ENCODE measurements around the gene ACSBG1.

ACSBG1 gene

DNA sequence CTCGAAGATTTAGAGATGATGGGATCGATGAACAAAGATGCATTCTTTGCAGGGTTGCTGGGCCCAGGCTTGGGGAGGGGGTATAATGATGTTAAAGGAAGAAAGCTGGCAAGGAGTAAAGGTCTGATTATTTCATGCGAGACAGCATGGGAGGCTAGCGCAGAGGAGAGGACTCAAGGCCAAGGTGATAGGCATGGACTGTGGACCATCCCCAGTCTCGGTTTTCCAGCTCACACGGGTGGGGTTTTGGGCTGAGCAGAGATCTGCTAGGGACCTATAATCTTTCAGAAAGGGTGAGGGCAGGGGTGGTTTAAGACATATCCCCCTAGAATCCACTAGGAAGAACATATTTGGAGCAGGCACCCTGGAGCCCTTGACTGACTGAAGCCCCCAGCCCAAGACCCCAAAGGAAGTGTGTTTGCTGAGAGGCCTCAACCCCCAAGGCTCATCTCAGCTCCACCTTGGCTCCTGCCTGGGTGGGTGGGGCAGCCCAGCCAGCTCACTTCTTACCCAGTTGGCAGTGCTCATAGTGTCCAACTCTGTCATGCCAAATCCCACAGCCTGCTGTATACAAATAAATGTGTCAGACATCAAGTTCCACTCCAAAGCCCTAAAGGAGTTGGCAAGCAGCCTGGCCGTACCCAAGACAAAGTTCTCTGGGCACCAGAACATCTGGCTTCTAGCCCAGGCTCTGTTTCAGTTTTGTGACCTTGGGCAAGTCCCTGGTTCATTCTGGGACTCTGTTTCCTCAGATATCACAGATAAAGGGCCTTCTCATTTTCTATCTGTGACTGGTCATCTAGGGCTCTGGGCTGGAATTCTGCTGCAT lies 17.9 kb downstream of the ACSBG1 start:
- DNase-seq, result no peak

DNA sequence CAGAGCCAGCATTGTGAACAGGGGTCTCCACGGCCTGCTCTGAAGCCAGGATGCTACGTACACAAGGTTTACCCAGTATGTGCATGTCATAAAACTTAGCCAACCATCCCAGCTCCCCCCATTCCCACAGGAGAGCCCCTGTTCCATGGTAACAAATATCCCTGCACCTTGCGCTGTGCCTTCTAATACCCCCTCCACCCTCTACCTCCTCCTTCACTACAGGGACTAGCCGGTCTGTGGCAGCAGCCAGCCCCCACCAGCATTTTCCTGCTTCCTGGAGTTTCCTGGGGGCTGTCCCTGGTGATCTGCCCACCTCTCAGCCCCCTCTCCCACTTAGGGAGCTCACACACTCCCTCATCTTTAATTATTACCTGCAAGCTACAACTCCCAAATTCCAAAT lies 20.4 kb downstream of the ACSBG1 start:
- DNase-seq, result no peak

DNA sequence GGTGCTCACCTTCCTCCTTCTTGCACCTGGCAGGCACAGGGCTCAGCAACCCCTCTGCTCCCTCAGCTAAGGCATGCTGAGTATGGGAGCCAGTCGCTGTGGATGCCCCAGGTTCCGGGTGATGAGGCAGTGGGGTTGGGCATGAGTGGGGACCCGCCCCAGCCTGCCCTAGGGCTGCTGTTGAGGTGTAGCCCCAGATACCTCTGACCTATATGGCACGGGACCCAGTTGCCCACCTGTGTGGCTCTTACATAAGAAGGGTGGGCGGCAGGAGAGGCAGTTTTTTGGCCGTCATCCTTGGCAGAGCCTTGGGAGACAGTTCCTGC lies 21.0 kb downstream of the ACSBG1 start:
- DNase-seq, result no peak

DNA sequence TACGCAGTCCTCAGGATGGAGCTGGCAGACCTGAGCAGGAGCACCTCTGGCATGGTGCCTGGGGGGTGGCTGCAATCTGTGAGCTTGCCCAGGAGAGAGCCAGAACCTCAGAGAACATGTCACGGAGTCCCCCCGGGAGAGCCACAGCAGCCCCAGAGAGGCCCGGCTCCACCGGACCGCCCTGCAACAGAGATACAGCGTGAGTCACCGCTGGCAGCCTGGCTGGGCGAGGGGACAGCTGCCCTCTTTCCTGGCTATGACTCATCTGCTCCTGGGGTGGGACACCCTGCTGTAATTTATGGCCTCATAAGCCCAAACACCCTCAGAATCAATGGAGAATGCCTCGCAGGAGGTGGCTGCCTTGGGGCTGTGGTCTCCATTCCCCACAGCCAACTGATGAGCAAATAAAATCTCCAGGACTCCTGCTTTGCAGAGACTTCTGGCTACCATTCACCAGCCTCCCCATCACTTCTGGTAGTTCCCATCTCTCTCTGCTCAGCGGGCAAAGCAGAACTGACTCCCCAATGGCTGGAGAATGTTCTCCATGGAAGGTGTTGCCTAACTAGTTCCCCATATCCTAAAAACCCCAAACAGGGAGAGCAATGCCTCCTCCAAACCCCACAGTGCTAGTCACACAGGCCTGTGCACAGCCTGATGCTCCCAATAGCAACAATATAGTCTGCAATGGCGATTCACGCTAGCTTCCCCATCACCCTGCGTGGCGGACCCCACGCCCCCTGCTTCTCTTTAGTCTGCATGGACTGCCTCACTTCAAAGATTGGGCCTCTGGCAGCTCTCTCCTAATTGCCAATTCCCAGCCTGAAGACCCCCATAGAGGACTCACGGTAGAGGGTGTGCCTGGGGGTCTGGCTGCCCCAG lies 21.6 kb downstream of the ACSBG1 start:
- DNase-seq, result no peak

DNA sequence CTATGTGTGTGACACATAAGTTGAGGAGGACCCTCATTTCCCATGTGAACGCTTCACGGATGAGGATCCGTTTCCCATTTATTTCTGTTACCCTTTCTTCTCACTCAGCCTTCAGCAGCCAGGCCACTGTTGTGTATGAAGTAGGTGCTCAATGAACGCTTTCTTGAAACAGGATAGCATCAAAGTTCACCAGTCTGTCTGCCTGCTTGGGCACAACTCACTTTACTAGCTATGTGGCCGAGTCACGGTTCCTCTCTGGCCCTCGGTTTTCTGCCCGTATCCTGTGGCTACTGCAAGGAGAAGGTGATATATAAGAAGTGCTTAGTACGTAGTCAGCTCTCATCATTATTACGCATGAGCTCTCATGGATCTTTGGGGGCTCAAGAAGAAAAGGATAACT lies 22.4 kb downstream of the ACSBG1 start:
- no peak for DNase-seq

DNA sequence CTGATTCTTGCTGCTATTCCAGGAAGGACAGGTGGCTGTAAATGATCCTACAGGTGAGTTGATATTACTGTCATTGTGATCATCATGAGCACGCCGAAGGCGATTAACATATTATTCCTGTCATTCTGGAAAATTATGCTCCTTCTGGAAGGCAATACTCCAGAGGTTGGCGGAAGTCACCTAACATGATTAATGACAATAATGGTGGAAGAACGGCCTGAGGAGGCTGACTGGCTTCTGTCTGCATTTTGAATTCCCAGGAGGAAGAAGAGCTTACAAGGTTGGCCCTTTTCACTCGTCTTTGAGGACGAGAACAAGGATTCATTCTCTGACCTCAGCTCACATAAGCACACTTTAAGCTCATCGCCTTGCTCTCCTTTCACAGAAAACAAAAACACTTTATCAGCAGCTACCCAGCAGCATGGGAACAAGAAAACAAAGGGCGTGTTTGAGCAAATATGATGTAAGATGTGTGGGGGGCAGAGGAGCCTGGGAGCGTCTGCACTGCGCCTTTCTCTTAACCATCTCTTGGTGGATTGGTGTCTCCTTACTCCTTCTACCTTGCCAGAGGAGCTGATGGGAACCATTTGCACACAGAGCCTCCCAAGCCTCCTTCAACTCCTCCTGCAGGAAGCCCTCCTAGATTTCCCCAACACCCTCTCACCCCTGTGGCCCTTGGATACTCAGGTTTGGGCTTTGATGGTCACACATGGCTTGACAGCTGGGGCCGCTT lies 23.0 kb downstream of the ACSBG1 start:
- no peak for DNase-seq

DNA sequence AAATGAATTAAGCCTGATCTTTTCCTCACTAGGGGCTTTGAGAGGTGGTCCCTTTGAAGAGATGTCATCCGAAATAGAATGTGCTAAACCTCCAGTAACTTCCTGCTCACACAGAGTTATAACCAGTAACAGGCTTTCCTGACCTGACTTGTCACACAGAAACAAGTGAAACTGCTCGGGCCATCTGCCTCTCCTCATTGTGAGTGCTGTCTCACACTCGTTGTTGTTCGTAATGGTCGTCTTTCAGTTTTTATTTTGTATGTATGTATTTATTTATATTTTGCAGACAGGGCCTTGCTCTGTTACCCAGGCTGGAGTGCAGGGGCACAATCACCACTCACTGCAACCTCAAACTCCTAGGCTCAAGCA lies 24.0 kb downstream of the ACSBG1 start:
- DNase-seq, result no peak

DNA sequence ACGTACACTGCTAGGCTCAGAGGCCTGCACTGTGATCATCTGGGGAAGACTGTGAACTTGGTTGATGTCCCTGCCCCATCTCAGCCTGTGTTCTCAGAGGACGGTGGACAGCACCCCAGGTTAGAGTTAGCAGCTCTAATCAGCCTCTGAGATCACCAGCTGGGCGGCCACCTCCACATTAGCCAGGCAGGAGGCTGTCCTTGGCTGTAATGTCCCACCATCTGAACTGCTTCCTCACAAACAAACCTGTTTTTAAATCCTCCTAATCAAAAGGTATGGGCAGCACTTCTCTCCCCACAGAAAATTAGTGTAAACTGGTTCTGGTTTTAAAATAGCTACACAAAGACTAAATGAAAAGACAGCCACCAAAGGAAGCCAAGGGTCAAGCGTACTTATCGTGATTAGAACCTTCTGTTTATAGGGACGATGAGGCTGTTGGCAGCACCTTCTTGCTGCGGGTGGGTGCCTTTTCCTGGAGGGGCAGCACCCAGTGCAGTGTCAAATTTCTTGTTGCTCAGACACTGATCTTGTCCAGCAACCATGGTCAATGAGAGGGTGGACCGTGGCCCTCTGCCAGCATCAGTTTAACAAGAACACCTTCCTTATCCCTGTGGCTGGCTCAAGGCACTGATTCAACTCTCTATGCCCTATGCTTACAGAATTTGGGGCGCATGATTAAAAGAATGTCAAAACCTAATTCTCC lies 24.6 kb downstream of the ACSBG1 start:
- DNase-seq, result no peak

DNA sequence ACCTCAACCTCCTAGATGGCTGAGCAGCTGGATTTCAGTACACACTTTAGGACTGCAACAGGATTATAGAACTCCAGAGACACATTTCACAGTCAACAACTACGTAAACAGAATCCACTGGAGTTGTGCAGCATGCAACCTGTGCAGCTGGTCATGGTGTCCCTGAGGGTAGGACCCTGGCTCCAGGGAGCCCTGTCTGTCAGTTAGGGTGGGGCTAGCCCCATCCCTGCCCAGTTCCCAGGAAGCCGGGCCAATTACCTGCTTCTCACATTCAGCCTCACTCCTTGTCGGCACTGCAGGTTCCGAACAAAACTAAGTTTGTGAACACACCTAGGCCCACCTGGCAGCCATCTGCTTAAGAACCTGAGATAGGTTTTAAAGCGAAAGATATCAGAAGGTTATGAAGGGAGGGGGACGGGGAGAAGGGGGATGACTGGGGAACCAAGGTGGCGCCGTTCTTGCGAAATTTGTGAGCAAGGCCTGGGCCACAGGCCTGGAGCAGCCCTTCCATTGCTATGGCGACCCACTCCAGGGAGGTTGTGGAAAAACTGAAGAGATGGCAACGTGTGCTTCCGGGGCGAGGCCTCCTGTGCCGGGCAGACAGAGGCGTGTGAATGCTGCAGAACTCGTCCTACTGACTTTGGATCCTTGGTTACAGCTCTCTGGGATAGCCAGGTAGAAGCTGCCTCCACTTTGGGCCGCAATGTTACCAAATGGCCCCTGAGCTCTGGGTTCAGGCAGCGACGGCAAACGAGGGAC lies 25.3 kb downstream of the ACSBG1 start:
- no peak for DNase-seq

DNA sequence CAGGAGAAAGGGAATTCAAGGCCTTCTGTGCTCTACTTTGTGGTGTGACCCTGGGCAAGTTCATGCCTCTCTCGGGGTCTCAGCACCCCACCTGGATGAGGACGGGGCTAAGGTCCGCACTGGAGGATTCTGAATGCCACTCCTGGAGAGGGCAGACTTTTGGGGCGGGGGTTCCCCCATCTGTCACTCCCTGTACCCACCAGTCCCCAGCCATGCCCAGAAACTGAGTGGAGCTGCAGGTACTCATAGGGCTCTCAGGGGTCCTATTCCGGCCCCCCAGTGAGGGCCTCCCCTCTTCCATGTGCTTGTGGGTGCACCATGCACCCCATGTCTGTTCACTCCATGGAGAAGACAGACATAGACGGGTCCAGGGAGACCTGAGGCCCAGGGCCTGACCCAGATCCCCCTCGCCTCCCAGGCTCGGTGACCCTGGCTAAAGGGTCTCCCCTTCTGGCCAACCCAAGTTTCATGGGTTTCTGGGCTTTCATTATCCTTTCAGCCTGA lies 26.0 kb downstream of the ACSBG1 start:
- DNase-seq, result no peak

DNA sequence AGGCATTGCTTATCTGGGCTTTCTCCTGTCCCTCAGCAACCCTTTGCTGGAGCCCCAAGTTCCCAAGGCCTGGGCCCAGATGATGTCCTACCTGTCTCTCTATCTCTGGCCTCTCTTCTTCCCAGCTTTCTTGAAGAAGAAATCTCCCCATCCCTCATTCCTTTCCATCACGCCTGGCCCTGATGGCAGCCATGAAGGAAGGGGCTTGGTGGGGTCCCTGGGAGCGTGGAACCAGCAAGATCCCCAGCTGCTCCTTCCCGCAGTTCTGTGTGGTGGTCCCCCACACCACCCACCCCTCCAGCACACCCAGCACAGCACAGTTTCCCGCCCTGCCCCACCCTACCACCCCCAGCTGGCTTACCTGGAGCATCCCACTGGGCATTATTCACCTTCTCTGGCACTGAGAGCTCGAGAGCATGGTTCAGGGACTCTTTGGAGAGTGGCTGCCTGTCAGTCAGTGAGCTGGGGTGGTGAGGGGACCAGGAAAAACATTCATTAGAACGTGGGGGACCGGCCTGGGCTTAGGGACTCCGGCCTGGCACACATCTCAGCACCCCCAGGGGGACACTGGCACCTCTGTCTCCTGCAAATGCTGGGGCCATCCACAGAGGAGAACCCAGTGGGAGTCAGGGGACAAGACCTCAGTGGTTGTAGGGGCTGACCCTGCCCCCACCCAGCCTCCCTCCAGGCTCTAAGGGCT lies 26.6 kb downstream of the ACSBG1 start:
- no peak for DNase-seq

DNA sequence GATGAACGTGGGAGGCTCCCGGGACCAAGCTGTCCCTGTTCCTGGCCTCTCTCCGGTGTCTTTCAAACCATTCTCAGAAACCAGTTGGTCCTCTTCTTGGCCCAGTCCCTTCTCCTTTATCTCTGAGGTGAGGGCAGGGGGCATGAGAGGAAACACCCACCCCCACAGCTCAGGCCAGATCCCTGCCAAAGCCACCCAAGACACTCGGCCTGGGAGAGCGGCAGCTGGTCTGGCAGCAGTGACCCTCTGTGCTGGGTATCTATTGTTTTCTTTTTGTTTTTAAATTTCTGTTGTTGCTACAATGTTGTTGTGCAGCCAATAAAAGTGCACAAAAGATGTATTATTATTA lies 27.3 kb downstream of the ACSBG1 start:
- no peak for DNase-seq

DNA sequence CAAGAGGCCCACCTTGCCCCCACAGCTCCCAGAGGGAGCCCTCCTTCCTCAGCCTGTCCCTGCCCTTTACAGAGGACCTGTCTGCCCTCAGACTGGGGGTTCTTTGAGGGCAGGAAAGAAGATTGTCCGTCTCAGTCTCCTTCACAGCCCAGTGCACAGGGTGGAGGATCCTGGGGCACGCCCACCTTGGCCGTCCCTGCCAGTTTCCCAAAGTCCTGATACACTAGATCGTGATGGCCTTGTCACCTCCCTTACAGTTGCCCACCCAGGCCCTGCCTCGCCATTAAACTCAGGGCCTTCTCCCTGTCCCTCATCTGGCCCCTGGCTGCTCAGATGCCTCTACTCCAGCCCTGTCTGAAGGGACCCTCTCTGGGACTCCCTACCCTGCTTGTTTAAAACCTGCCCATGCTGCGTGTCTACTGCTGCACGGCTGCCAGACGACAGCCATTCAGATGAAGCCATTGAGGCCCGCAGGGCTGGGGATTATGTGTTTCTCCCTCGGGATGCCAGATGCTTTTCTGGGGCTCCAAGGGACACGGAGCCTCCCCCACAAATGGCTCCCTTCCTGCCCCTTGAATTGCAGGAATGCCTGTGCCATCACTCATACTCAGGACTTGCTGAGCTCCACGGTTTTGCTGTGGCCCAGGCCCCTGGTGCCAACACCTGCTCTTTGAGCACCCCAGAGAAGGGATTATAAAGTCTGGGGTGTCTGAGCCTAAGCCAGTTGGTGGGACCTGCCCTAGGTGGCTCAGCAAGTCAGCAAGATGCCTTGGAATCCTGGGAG lies 27.8 kb downstream of the ACSBG1 start:
- DNase-seq, result no peak

DNA sequence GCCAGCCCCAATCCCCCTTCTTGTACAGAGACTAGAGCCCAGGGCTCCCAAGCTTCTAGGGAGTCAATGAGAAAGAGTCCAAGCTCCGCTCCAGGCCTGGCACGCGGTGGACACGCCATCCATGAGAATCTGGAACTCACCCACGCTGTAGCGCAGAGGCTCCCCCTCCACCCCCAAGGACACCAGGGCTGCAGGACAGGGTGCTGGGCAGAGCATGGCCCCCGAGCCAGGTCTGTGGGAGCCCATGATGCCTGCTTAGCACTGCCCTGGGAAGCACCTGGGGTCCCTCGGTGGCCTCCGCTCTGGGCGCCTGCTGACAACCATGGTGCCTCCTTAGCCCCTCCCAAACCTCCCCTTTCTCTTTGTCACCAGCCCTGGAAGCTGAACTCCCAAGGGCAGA lies 28.5 kb downstream of the ACSBG1 start:
- DNase-seq, result no peak

DNA sequence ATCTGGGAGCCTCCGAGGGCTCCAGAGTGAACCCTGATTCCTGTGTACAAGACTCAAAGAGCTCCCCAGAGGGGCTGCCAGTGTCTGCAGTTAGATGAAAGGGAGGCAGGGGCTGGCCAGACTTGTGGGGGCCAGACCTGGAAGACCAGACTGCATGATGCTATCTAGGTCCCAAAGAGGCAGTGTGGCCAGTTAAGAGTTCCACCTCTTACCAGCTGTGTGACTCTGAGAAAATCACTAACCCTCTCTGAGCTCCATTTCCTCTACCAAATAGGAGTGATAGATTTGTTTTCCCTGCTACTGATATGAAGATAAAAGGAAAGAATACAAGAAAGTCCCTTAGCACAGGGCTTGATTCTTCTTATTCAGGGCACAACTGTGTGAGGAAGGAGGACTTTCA lies 29.0 kb downstream of the ACSBG1 start:
- DNase-seq, result no peak

DNA sequence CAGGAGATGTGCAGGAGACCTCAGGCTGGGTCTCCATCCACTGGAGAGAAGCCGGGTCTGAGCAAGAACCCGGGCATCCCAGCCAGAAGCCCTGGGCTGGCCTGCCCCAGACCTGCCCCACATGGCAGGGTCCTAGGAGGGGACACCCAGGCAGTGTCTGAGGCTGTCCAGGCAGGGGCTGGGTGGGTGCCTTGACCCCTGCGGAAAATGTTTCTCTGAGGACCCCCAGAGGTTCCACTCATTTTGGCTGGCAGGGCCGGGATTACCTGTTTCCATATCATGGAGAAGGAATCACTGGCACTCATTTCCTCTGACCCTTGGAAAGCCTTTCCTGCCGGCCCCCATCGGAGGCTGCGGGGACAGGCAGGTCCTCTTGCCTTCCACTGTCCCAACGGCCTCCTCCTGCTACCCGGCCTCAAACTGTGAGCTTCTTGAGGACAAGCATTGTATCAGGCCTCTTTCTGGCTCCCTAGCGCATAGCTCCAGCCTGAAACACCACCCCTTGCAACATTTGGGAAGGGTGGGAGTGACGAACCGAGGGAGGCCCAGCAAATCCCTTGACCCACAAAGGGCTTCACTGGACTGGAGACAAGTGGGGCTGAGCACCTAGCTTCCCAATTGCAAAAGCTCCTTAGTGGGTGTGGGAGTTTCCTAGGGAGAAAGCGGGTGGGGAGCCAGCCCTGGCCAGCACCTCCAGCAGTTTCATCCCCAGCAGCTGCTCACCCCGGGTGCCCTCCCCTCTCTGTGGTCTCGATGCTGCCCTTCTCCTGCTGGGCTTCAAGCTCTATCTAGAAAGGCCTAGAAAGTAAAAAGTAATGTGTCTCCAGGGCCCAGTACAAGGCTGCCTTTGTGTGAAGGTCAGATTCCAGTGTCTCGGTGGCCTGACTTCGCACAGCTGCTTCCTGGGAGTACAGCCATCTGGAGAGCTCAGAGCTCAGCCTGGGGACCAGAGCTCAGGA lies 29.7 kb downstream of the ACSBG1 start:
- no peak for DNase-seq

DNA sequence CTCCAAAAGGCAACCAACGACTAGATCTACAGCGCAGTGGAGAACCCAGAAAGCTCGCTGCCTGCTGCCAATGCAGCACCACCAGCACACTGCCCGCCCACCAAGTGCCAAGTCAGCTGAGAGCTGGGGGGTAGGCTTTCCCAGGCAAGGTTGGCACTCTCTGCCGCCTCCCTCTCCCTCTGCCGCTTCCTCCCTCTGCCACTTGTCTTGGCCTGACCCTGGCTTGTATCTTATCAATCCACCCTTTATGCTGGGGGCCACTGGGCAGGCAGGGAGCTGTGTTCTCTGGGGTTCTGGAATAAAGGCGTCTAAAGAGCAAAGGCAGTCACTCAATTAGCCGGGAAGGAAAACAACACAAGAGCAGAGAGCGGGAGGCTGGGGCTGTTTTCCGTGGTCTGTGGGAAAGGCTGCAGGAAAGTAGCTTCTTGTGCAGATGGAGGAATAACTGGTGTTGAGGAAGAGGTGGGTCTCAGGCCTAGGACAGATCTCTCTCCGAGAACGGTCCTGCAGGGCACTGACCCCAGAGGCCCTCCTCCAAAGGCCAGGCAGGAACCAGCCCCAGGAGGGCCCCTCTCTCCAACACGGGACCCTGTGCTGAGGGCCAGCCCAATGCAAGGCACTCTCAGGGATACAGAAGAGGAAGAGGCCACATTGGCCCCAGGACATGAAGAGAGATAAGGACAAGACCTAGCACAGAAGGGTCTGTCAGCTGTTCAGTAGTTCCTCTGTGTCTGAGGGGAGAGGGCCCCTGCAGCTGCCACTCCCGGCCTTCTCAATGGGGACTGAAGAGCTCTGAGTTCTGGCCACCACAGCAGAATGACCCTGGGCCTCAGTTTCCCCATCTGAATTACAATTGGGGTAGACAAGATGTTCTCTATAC lies 30.8 kb downstream of the ACSBG1 start:
- no peak for DNase-seq

Measured in activated CD4-positive, alpha-beta T cell treated with anti-CD3 and anti-CD28 coated beads, Interleukin-2, amount 50 U/mL, for 1 hour (primary cell).